Vagina (tissue), 2 donors: ENCODE measurements around the gene PPFIA2. TPM values are rescaled to one million over a fixed set of nuclear protein-coding genes. Genes with fewer than 3 reads are reported as not detected.

Experiments used
- DNase-seq, 2 donors: peaks; one replicate each; pipeline ENCODE4 v3.0.0-alpha.2; 2017; ENCODE audit errors: extremely low spot score in 2 of 2
- H3K27ac ChIP-seq: fragments of 200-600 bp; sonication (generic); one replicate; pipeline ENCODE4 v1.5.1; 2019
- H3K27me3 ChIP-seq: fragments of 200-600 bp; sonication (generic); one replicate; pipeline ENCODE4 v1.5.1; 2019
- H3K36me3 ChIP-seq, 2 donors: fragments of 200-600 bp; sonication (generic); one replicate each; pipeline ENCODE4 v1.5.1; 2017 to 2019
- H3K4me1 ChIP-seq: fragments of 200-600 bp; sonication (generic); one replicate; pipeline ENCODE4 v1.5.1; 2019
- H3K4me3 ChIP-seq, 2 donors: fragments of 200-600 bp; sonication (generic); 1 replicate in 1 of 2; 2 replicates in 1 of 2; pipeline ENCODE4 v1.5.1; 2016 to 2019
- H3K9me3 ChIP-seq: fragments of 200-600 bp; sonication (generic); one replicate; pipeline ENCODE4 v1.5.1; 2019
- POLR2A ChIP-seq, 2 donors: fragments of 450-650 bp; IDR thresholded peaks; one replicate each; pipeline ENCODE4 v1.6.1; 2017; ENCODE audit warnings: antibody characterized with exemption in 2 of 2, mild to moderate bottlenecking in 2 of 2, moderate library complexity in 2 of 2
- POLR2AphosphoS5 ChIP-seq, 2 donors: sonication (generic); formaldehyde crosslinking; IDR thresholded peaks; one replicate each; pipeline ENCODE4 v1.9.0; 2017; ENCODE audit warnings: antibody characterized with exemption in 2 of 2, mild to moderate bottlenecking in 2 of 2, low read depth in 1 of 2; ENCODE audit not compliant: insufficient read depth in 1 of 2
- intact Hi-C: fragments of 100-400 bp; cut with DNase I; formaldehyde crosslinking; loops from one replicate; pipeline ENCODE4 v1.15.1; 2023
- total RNA-seq: library from RNA; depleted of rRNA; stranded (reverse); fragments of >200 nt; gene quantifications from one replicate; pipeline ENCODE4 v1.2.3, GENCODE V29; 2016
- TF ChIP-seq, protein P1 (sequence below), 3 experiments: fragments of 450-650 bp in 2 of 3; fragments of 200-600 bp in 1 of 3; sonication (generic) in 1 of 3; IDR thresholded peaks; one replicate each; pipeline ENCODE4 v1.5.1; 2017 to 2019; ENCODE audit warnings: antibody characterized with exemption in 3 of 3, mild to moderate bottlenecking in 2 of 3, moderate library complexity in 2 of 3

Gene PPFIA2
- total RNA-seq, 1 donor from 2014 or later: 5.2 TPM

DNA sequence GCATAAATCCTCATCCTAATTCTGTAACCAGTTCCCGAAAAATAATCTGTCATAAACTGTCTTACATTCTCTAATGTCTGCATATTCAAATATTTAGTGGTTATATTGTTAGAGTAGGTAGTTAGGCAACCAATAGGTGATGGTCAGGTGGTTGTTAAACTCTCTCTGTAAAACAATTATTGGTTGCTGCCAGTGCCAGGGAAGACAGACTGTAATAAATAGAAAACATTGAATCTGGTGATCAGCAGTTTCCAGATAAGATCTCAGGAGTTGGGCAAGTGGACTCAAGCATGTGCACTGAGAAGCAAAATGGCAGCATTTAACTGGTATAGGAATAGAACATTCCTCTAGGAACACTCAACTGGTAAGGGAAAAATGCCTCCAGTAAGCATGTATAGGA, 355.8 kb downstream of the PPFIA2 start:
- no peaks in the 10 kb centered on the region for H3K9me3 ChIP-seq
- intact Hi-C loops: no loop called here
- H3K36me3 ChIP-seq: no peaks in the 10 kb centered on the region
- no peaks in the 10 kb centered on the region for H3K4me1 ChIP-seq
- H3K27ac ChIP-seq: no peak overlapping the region
- DNase-seq: no peak
- no peak overlapping the region for H3K4me3 ChIP-seq
- no peaks in the 10 kb centered on the region for H3K27me3 ChIP-seq
- TF ChIP-seq, protein P1, sequence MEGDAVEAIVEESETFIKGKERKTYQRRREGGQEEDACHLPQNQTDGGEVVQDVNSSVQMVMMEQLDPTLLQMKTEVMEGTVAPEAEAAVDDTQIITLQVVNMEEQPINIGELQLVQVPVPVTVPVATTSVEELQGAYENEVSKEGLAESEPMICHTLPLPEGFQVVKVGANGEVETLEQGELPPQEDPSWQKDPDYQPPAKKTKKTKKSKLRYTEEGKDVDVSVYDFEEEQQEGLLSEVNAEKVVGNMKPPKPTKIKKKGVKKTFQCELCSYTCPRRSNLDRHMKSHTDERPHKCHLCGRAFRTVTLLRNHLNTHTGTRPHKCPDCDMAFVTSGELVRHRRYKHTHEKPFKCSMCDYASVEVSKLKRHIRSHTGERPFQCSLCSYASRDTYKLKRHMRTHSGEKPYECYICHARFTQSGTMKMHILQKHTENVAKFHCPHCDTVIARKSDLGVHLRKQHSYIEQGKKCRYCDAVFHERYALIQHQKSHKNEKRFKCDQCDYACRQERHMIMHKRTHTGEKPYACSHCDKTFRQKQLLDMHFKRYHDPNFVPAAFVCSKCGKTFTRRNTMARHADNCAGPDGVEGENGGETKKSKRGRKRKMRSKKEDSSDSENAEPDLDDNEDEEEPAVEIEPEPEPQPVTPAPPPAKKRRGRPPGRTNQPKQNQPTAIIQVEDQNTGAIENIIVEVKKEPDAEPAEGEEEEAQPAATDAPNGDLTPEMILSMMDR (IDR thresholded peaks at IDR 0.05): no peak
- TF ChIP-seq POLR2A (IDR thresholded peaks at IDR 0.05) (no peak), POLR2AphosphoS5 (IDR thresholded peaks at IDR 0.05; ENCODE audit: insufficient read depth in 1 of 2, low read depth in 1 of 2) (no peak)

DNA sequence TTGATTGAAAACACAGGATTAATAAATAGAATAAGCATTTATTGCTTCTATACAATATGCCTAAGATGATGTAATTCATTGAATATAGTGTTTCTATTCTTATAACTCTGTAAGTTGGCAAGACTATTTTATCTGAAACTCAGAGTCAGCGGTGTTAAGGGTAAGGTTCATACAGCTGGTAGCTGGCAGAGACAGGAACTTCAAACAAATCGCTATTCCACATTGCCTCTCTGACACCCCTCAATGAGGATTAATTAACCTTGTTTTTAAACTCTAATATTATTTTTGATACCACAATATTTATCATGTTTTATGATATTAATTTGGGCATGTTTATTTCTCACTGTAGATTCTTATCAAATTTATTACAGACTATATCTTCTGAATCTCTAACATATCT, 357.9 kb downstream of the PPFIA2 start:
- TF ChIP-seq, protein P1 (IDR thresholded peaks at IDR 0.05): no peak
- TF ChIP-seq POLR2A (IDR thresholded peaks at IDR 0.05): no peak
- no peak for TF ChIP-seq POLR2AphosphoS5 (IDR thresholded peaks at IDR 0.05; ENCODE audit: insufficient read depth in 1 of 2, low read depth in 1 of 2)
- no peaks in the 10 kb centered on the region for H3K9me3 ChIP-seq
- DNase-seq: no peak
- H3K4me1 ChIP-seq: no peaks in the 10 kb centered on the region
- H3K4me3 ChIP-seq: no peak overlapping the region
- no peaks in the 10 kb centered on the region for H3K27me3 ChIP-seq
- intact Hi-C loops: no loop called here
- no peak overlapping the region for H3K27ac ChIP-seq
- no peaks in the 10 kb centered on the region for H3K36me3 ChIP-seq

DNA sequence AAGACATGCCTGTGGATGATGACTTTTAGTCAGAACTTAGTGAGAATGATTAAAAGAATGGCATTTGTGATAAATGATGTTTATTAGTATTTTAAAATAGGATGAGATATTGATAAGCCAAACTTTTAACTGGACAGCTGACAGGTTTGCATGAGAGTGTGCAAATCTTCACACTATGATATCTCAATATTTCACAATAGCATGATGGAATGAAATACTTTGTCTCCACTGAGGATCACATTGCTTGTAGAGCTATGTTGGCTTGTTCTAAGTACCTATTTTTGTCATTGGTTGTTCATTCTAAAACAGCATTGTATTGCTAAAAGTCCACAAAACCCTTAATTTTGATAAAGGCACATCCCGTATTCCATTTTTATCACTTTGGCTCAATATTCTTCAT, 359.1 kb downstream of the PPFIA2 start:
- intact Hi-C loops: no loop called here
- Histone ChIP-seq H3K36me3 (no peaks in the 10 kb centered on the region), H3K27ac (no peak overlapping the region), H3K9me3 (no peaks in the 10 kb centered on the region), H3K4me3 (no peak overlapping the region), H3K27me3 (no peaks in the 10 kb centered on the region), H3K4me1 (no peaks in the 10 kb centered on the region)
- DNase-seq: no peak
- TF ChIP-seq POLR2A (IDR thresholded peaks at IDR 0.05) (no peak), POLR2AphosphoS5 (IDR thresholded peaks at IDR 0.05; ENCODE audit: insufficient read depth in 1 of 2, low read depth in 1 of 2) (no peak)
- TF ChIP-seq, protein P1 (IDR thresholded peaks at IDR 0.05): no peak

DNA sequence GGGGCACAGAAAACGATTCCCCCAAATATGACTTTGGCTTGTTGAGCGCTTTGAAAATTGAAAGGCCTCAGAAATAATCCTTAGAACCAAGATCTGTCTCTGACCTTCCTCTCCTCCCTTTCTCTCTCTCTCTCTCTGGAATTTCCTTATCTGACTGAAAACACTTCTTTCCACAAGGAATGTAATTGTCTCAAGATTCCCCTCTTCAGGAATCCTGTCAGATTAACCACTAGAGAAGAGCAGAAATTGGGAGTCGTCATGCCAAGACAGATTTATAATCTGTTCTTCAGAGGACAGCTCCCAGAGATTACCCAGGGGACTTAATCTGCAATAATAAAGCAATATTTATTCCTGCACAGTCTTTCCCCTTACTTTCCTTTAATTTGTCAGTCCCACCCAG, 363.7 kb downstream of the PPFIA2 start:
- Histone ChIP-seq H3K27ac (no peak overlapping the region), H3K4me1 (no peaks in the 10 kb centered on the region), H3K9me3 (no peaks in the 10 kb centered on the region), H3K27me3 (no peaks in the 10 kb centered on the region), H3K36me3 (no peaks in the 10 kb centered on the region), H3K4me3 (no peak overlapping the region)
- no peak for DNase-seq
- TF ChIP-seq POLR2A (IDR thresholded peaks at IDR 0.05) (no peak), POLR2AphosphoS5 (IDR thresholded peaks at IDR 0.05; ENCODE audit: insufficient read depth in 1 of 2, low read depth in 1 of 2) (no peak)
- TF ChIP-seq, protein P1 (IDR thresholded peaks at IDR 0.05): no peak
- intact Hi-C loops: no loop called here

DNA sequence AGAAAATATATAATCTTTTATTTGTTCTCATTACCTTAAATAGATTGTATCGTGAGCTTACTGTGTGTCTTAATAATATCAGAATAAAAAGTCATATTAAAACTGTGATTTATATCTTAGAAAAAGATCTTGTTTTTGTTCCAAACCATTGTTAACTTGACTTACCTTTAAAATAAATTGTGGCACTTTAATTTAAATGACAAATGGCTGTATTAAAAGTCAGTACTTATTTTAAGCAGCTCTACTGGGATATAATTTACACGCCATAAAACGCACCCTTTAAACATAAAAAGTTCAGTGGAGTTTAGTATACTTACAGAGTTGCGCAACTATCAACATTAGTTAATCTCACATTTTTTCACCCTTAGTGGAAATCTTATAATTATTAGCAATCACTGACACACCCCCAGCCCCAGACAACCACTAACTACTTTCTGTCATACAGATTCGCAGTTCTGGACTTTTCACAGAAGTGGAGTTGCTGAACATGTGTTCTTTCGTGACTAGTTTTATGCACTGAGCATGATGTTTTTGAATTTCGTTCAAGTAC, 369.5 kb downstream of the PPFIA2 start:
- Histone ChIP-seq H3K27ac (no peak overlapping the region), H3K4me3 (no peak overlapping the region), H3K4me1 (no peaks in the 10 kb centered on the region), H3K27me3 (no peaks in the 10 kb centered on the region), H3K36me3 (no peaks in the 10 kb centered on the region), H3K9me3 (no peaks in the 10 kb centered on the region)
- intact Hi-C loops: no loop called here
- no peak for DNase-seq
- no peak for TF ChIP-seq POLR2A (IDR thresholded peaks at IDR 0.05)
- TF ChIP-seq, protein P1 (IDR thresholded peaks at IDR 0.05): no peak
- no peak for TF ChIP-seq POLR2AphosphoS5 (IDR thresholded peaks at IDR 0.05; ENCODE audit: insufficient read depth in 1 of 2, low read depth in 1 of 2)
